Measurements from ENCODE around the gene RBP5.

DNA sequence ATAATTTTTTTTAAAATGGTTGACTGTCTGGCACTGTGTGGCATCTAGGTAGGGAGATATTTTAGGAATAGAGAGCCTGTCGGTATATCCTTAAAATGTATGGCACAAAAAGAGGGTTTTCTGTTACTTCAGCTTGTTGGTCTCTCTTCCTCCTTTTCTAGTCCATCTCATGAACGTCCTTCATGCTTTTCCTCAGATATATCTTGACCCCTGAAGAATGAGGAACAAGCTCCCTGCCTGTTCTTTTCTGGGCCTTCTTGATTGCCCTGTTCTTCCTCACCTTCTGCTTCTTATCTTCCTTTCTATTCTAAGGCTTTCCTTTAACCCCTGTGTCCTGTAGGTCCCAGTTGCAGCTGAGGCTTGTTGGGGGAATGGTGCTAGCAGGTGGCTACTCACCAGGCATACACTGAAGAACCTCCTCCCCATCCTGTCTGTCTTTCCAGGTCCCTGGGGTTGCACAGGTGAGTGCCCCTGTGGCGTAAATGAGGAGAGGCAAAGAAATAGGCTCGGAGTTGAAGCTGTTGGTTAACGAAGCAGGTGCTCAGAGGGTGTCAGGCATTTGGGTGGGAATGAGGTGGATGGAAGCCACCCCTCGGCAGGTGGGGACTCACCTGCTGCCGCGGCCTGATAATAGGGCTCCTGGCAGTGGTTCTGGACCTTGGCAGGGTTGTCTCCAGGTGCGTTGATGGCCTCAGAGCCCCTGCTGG, 29.2 kb downstream of the RBP5 start:
- TF ChIP-seq CHD4 (IDR thresholded peaks at IDR 0.05; ENCODE audit: borderline replicate concordance), result no peak
- no peak for TF ChIP-seq PHF8 (IDR thresholded peaks at IDR 0.05; ENCODE audit: borderline replicate concordance, low read depth)
- TF ChIP-seq, protein P1, sequence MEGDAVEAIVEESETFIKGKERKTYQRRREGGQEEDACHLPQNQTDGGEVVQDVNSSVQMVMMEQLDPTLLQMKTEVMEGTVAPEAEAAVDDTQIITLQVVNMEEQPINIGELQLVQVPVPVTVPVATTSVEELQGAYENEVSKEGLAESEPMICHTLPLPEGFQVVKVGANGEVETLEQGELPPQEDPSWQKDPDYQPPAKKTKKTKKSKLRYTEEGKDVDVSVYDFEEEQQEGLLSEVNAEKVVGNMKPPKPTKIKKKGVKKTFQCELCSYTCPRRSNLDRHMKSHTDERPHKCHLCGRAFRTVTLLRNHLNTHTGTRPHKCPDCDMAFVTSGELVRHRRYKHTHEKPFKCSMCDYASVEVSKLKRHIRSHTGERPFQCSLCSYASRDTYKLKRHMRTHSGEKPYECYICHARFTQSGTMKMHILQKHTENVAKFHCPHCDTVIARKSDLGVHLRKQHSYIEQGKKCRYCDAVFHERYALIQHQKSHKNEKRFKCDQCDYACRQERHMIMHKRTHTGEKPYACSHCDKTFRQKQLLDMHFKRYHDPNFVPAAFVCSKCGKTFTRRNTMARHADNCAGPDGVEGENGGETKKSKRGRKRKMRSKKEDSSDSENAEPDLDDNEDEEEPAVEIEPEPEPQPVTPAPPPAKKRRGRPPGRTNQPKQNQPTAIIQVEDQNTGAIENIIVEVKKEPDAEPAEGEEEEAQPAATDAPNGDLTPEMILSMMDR (IDR thresholded peaks at IDR 0.05), result no peak
- TF ChIP-seq HOXB5 (CRISPR knock-in tag; IDR thresholded peaks at IDR 0.05), result no peak
- TF ChIP-seq NR3C1 (IDR thresholded peaks at IDR 0.05), result no peak

Data from A549 (cell line).